Ureter (tissue), 1 donor: ENCODE measurements around the gene SMAD7. TPM values are rescaled to one million over a fixed set of nuclear protein-coding genes. Genes with fewer than 3 reads are reported as not detected.
A peak's percentile ranks its signal among the peaks of the same experiment; 100 is the strongest.

ENCODE experiments used
- DNase-seq: peaks from one replicate; pipeline ENCODE4 v3.0.0-alpha.2; 2020; ENCODE audit warnings: low spot score
- total RNA-seq: library from RNA; stranded (reverse); gene quantifications from one replicate; pipeline ENCODE4 v1.2.4, GENCODE V29; 2023
- donor health status: DM: yes; HTN: yes; CAD: no.

Gene SMAD7, protein sequence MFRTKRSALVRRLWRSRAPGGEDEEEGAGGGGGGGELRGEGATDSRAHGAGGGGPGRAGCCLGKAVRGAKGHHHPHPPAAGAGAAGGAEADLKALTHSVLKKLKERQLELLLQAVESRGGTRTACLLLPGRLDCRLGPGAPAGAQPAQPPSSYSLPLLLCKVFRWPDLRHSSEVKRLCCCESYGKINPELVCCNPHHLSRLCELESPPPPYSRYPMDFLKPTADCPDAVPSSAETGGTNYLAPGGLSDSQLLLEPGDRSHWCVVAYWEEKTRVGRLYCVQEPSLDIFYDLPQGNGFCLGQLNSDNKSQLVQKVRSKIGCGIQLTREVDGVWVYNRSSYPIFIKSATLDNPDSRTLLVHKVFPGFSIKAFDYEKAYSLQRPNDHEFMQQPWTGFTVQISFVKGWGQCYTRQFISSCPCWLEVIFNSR
- 23.2 TPM for total RNA-seq

DNA sequence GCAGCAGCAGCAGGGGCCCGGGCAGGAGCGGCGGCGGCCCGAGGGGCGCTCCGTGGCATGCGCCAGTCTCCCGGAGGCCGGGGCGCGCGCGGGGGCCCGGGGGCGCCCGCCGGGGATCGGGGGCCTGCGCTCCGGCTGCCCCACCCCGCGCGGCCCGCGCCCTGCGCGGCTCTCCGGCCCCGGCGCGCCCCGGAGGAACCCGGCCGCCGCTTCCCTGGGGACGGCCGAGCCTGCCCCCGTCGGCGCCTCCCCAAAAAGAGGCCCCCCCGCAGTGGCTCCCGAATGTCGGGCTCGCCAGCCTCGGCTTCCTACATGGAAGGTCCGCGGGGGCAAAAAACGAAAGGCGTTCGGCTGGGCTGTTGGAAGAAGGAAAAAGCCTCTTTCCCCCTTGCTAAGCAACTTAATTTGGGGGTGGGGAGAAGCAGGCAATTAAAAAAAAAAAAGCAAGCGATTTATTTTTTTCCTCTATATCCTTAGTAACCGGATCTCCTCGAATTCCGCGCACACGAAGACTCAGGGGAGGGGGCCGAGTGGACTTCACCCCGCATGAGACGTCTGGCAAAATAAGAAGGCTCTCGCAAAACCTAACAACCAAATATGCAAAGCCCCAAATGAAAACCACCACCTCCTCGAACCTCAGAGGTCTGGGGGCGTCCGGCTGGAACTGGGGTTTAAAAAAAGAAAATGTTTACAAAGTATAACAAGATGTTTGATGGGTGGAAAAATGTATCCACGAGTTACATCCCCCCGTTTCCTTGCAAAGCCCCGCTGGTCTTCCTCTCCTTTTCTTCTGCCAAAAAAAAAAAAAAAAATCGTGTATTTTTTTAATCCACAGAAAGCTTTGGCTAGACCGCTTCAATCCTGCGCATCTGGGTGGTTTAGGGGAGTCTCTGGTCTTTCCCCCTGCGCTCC lies at the start of gene SMAD7:
TSS of gene SMAD7 (minus strand) at position 430 of the 912 bp plus-strand sequence. CDS start 541 bp downstream, outside the sequence.
- DNase-seq = no peak

DNA sequence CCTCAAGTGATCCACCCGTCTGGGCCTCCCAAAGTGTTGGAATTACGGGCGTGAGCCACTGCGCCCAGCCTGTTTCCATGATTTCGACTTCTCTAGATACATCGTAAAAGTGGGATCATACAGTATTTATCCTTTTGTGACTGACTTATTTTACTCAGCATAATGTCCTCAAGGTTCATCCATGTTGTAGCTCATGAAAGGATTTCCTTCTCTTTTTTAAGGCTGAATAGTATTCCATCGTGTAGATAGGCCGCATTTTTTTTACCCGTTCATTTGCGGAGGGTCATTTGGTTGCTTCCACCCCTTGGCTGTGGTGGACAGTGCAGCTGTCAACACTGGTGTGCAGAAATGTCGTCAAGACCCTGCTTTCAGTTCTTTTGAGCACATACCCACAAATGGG lies 48.8 kb upstream of the SMAD7 start:
- DNase-seq = no peak

DNA sequence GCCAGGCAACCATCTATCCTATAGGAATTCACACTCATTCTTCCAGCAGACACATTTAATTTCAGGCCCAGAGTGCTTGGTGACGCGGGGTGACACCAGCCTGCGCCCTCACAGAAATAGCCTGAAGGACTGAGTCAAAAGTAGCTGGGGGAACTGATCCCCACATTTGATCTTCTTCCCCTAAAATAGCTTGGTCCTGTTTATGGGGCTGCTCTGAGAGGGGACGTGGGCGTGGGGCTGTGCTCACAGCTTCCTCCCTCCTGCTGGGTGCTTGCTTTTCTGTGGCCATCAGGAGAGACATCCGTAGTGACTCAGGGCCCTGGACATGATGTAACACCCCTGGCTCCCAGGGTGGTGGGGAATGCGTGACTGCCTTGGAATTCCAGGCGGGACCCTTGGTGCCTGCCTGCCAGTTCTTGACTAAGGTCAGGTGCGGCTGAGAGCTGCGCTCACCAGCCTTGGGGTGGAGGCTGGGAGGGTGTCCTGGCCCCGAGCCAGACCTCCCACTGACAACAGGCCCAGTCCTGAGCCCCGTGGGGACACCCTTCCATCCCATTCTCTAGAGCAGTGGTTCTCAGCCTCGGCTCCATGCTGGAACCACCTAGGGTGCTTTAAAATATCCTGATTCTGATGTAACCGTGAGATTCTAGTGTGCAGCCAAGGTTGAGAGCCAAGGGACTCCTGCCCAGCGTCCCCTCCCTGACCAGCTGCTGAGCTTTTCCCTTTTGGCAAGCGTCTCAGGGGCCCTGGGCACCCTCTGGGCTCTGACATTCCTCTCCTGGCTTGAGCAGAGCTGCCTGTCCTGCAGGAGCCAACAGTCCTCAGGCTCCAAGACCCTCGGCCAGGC lies 47.4 kb upstream of the SMAD7 start:
- peak; percentile 70 for DNase-seq

DNA sequence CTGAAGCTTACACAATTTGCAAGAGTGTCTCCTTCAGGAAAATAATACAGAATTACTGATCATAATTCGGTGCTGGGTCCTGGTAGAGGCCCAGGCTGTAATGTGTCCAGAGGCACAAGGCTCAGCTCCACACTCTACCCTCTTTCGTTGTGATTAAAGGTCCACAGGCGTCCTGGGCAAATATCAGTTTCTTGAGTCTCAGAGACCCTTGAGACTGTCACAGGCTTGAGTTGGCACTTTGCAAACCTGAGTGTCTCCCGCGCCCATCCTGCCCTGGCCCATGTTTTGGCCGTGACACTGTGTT lies 46.9 kb upstream of the SMAD7 start:
- no peak for DNase-seq

DNA sequence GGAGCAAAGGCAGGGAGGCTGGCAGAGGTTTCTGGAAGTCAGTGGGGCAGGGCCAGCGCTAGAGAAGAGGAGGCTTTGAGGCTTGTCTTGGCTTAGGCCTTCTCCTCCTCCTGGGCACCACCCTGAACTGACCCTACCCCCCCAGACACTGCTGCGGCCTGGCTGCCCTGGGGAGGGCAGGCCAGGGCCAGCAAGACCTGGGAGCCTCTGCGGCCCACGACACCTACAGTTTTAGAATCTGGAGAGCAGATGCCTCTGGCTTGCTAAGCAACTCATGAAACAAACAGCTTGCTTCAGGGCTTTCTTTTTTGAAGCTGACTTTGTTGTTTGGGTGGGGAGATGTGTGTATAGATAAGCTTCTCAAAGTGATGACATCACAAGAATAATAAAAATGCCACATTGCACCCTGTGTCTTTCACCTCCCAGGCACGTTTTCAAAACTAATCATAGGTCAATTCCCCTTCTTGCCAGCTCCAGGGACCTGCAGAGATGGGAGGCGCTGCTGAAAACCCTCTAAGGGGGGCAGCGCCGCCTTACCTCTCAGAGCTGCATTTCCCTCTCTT lies 46.2 kb upstream of the SMAD7 start:
- DNase-seq = no peak

DNA sequence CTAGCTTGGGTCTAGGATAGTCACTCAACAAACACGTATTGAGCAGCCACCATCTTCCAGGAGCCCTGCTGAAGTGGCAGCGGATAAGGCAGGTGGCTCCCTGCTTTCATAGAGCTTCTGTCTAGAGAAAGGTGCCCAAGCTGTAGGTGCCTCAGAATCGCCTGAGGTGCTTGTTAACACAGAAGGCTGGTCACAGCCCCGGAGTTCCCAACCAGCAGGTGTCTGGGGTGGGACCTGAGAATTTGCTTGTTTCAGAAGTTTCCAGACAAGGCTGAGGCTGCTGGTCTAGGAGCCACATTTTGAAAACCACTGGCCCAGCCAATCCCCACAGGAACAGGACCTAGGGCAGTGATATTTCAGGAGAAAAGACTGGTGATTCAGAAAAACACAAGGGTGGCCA lies 45.3 kb upstream of the SMAD7 start:
- DNase-seq = no peak

DNA sequence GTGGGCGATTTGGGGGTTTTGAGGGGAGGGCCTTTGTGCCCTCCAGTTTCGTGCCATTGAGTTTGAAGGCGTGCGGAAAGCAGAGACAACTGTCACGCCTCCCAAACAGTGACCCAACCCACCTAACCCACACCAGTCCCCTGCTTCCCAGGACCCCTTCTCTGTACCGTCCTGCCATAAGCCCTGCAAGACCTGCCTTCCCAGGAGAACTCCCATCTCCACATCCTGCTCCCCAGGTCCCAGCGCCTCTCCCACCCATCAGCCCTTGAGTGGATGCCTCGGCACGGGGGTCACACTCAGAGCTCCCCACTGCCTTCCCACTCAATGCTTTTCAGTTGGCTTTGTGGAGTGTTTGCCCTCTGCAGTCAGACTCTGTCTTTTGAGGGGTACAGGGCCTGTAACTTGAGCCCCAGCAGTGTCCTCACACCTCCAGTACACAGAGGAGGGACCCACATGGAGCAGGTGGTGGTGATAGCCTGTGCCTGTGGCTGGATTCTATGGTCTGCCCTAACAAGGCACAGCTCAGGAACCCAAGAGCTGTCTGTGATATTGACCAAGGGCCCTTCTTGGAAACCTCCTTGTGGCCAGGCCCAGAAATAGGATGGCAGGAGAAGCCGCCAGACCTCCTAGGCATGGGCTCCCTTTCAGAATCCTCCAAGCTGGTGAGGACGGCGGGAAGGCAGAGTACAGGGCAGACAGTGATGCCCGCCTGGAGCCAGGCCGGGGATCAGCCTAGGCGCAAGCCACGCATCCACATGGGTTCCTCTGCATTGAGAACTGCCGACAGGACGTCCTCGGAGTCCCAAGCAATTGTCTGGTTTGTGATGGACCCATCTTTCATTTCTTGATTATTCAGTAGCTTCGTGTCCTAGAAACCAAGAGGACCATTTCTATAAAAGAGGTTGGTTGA lies 44.4 kb upstream of the SMAD7 start:
- DNase-seq = no peak

DNA sequence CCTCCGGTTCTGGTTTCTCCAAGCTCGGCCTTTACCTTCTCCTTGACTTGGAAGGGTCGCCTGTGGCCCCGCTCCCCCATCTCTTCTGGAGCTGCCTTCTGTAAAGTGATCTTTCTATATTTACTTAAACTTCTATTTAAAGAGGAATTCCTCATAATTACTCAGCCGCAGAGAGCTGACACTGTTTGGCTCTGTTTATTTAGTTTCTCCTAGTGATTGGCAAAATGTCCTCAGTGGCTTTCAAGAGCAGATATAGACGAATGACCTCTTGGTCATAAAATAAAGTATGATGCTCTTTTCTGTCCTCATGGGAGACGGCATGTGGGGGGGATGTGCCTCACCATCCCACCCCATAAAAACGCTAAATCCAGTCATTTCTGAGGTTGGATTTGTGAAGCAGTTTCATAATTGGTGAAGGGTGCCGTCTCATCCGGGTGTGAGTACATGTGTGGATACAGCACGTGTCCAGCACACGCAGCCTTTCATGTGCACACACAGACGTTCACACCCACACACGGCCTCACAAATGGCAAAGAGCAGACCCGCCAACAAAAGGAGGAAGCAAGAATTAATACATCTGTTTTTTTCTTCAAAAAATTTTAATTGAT lies 43.4 kb upstream of the SMAD7 start:
- DNase-seq = no peak

DNA sequence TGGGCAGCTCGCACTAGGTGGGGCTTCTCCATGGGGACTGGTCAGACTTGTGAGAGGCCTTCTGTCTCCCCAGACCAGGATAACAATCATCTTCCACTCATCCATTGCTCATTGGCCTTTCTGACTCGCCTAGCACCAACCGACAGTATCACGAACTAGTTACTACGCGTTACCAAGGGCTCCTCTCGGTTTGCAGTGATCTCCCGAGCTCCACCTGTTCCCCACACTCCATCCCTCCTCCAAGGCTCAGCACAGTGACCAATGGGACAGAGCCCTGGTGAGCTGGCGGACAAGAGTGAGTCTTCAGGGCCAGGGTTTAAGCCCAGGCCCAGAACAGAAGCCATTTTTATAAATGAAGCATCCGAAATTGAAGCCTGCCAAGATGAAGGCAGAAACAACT lies 42.8 kb upstream of the SMAD7 start:
- DNase-seq = no peak

DNA sequence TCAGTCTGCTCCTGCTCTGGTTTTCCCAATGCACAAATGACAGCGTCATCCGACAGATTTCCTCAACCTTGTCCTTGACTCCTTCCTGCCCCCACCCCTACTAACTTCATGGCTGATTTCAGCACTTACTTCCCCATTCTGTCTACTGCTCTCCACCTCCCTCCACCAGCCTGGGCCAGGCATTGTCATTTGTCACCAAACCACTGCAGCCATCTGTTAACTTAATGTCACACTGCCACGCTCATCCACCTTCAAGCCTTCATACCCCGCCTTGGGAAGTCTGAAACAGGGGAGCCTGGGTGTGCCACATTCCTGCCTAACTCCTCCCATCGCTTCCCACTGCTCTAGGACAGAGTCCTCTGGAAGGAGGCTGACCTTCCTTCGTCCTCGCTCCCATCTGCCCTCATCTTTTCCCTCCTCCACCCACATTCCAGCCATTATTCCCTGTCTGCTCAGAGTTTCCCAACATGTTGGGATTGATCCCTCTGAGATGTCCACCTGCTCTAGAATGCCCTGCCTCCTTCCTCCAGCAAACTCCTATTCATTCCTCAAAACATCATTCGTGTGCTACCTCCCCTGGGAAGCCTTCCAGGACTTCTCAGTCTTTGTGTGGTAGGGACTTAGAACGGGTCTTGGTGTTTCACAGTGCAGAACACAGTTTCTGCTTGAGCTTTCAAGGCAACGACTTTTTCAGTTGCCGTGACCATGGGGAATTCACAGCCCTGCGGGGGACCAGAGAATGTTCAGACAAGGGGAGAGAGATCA lies 42.2 kb upstream of the SMAD7 start:
- DNase-seq = no peak

DNA sequence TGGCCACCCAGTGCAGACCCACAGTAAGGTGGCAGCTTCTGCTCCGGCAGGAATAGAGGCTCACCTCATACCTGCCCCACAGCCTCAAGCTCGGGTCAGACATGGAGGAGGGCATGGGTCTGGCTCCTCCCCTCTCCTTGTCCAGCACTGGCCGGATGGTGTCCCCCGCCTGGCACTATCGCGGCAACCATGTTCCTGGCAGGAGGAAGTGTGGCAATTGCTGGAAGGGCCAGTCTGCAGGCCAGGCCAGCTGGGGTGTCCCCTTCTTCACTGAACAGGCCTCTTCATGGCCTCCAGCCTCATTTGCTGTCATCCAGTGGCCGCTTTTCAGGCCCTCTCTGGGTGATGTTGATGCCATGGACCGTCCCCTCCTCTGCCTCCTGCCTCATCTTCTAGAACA lies 41.4 kb upstream of the SMAD7 start:
- no peak for DNase-seq

DNA sequence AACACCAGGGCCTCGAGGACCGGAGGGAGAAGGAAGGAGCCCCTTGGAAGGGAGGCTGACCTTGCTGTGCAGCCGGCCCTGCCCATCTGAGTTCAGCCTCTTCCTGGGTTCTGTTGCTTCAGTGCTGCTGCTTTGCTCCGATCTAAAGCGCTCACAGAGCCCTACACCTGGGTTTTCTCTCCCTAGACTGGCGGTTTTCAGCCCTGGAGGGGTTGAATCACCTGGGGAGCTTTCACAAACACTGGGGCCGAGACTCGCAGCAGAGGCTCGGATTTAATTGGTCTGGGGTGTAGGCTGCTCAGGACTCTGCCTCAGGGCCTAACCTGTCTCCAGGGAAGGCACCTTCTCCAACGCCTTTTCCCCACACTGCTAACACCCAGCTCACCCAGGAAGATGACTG lies 40.9 kb upstream of the SMAD7 start:
- no peak for DNase-seq

DNA sequence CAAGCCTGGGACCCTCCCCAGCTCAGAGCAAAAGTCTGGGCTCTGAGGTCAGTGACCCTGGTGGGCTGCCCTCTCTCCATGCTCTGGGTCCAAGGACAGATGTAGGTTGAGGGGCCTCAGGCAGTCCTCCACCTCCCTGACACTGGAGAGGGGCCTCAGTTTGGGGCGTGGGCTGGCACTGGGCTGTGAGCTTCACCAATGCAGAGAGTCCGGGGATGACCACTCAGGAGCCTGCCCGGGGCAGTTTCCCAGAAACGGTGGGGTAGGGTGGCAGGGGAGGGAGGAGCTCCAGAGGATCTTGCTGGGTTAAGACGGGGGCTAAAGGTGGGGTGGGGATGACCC lies 40.5 kb upstream of the SMAD7 start:
- DNase-seq = no peak

DNA sequence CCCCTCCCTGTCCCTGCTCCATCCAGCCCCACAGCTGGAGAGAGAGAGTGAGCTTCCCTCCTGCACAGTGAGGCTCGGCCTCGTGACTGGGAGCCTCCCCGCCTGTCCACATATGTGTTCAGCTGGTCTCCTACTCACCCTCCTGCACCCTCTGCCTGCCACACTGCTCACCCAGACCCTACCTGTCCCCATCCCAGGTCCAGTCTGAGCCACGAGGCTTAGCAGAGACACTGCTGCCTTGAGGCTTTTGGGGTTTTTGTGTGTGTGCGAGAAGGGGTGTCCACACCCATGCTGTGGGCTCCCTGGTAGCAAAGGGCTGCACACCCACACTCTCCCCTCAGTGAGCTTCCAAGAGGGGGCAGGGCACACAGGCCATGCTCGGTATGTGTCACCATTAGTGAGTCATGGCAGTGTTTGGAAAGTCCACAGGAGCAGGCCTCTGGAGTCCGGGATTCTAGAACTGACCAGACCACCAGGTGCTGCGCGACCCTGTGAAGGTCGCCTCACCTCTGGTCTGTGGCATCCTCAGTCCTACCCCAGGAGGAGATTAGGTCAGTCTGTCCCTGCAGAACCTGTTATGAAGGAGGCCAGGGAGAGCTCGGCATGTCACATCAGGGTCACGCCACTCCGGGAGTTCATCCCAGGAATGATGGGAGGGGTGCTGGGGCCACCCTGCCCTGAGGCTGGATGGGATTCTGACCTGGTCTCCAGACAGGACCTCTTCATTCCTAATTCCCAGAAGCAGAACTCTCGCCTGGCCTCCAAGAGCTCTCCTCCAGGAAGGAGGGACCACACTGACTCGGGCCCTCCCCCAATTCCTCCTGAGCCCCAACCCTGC lies 39.9 kb upstream of the SMAD7 start:
- no peak for DNase-seq

DNA sequence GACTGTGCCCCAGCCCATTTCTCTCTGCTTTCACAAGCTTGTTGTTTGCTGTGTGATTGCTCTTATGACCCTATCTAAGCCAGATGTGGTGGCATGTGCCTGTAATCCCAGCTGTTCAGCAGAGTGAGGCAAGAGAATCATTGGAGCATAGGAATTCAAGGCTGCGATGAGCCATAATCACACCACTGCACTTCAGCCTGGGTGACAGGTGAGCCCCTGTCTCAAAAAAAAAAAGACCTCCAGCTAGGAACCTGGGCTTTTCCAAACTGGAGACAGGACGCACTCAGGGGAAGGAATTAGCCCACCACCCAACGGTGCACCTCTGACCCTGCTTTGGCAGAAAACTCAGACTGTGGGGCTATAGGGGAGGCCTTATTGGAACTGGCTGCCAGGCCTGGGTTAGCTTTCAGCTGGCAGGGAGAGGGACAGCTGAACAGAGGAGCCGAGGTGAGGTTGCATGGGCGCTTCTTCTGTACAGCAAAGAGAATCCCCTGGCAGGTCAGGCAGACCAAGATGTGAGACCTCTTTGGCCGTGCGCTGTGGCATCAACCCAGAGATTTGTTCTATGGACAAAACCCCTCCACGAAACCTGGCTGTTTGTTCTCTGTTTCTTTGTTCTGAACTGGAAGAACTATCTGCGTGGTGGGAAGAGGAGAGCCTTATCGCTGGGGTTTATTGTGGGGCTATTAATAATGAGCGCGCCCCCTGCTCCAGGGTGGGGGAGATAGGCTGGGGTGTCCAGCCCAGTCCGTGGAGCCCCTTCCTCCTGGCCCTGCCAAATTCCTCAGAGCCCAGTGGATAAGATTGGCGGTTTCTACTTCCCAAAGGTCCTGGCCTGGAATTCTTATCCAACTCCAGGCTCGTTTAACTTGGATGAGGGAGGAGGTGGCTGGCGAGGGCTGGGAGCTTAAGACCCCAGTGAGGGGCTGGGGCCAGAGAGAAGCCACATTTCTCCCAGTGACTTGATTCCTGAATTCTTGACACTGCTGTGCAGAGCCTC lies 38.8 kb upstream of the SMAD7 start:
- DNase-seq = no peak

DNA sequence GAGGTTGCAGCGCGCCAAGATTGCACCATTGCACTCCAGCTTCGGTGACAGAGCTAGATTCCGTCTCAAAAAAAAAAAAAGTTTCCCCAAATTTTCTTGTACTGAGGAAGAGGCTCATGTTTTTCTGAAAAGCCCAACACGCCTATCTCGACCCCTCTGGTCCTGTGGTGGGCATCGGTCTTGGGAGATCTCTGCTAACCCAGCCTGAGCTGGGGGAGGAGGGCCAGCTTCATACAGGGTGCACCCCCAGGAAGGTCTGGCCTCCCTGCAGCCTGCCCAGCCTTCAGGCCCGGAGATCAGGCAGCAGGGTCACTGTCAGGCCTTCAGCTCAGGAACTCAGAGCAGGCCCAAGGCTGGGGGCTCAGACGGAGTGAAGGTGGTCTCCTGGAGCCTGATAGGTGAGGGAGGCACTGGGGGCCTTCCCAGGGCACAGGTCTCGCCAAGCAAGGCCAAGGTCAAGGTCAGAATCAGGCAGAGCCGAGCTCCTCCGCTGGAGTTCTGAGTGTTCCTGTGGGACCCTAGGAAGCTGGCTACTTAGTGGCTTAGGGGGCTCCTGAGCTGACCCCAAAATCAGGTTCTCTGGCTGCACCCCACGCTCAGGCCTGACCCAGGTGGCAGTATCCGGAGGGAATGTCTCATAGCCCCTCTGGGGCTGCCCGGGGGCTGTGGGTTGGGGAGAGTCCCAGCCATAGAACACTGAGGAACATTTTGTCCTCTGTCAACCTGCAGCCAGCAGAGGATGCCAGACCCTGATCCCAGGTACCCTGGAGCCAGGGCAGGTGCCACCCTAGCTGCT lies 37.9 kb upstream of the SMAD7 start:
- DNase-seq = no peak

DNA sequence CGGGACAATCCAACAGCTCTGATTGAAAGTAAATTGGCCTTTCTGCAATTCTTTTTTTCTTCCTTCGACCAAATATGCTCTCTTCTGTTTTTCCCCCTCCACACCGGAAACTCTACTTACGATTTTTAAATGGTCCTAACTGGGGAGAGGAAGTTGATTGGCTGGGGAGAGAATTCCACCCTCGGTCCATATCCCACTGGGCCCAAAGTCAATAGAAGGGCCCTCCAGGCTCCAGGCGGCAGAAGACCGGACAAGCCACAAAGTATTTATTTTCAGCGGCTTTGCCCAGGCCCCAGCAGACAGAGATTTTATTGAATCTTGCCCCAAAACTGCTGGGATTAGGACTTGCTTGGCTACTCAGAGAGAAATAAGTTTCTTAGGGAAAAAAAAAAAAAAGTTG lies 37.1 kb upstream of the SMAD7 start:
- no peak for DNase-seq
